Sigmoid colon (tissue), 7 donors: Measurements from ENCODE around the gene TENM4. TPM values are rescaled to one million over a fixed set of nuclear protein-coding genes. Genes with fewer than 3 reads are reported as not detected.
"Not testable (repeated sequence)": the region's sequence is repeated elsewhere in the genome, so short reads cannot be mapped to it uniquely, and the experiment has no call there.

Experiments
- DNase-seq: peaks from one replicate; pipeline ENCODE4 v3.0.0-alpha.2; 2019
- H3K27ac ChIP-seq, 4 donors: fragments of 200-600 bp; sonication (generic); one replicate each; pipeline ENCODE4 v1.5.1; 2016 to 2019; ENCODE audit warnings: mild to moderate bottlenecking in 1 of 4
- H3K27me3 ChIP-seq, 3 donors: fragments of 200-600 bp; sonication (generic); one replicate each; pipeline ENCODE4 v1.5.1; 2019; ENCODE audit warnings: mild to moderate bottlenecking in 1 of 3
- H3K36me3 ChIP-seq, 4 donors: fragments of 200-600 bp; sonication (generic); one replicate each; pipeline ENCODE4 v1.5.1; 2016 to 2019
- H3K4me1 ChIP-seq, 4 donors: fragments of 200-600 bp; sonication (generic); one replicate each; pipeline ENCODE4 v1.5.1; 2017 to 2019
- H3K4me3 ChIP-seq, 4 donors: fragments of 200-600 bp; sonication (generic); one replicate each; pipeline ENCODE4 v1.5.1; 2017 to 2019; ENCODE audit warnings: mild to moderate bottlenecking in 2 of 4, moderate library complexity in 1 of 4
- H3K9me3 ChIP-seq, 4 donors: fragments of 200-600 bp in 3 of 4; sonication (generic) in 3 of 4; one replicate each; pipeline versions ENCODE4 v1.5.1 to v1.6.1; 2013 to 2019
- EP300 ChIP-seq, 4 donors: sonication (generic); formaldehyde crosslinking; IDR thresholded peaks; one replicate each; pipeline ENCODE4 v1.6.1; 2017; ENCODE audit warnings: antibody characterized with exemption in 4 of 4
- POLR2A ChIP-seq, 2 donors: fragments of 450-650 bp; IDR thresholded peaks; one replicate each; pipeline ENCODE4 v1.6.1; 2016; ENCODE audit warnings: antibody characterized with exemption in 2 of 2, mild to moderate bottlenecking in 2 of 2, moderate library complexity in 2 of 2
- POLR2AphosphoS5 ChIP-seq, 4 donors: sonication (generic); formaldehyde crosslinking; IDR thresholded peaks; one replicate each; pipeline ENCODE4 v1.6.1; 2017; ENCODE audit warnings: antibody characterized with exemption in 4 of 4
- WGBS, 2 donors: extraction: QIAGEN DNeasy Blood & Tissue Kit; methylation state at CpG; one replicate each; pipeline ENCODE4 v1.1.7; 2013; 5-methylcytosine and 5-hydroxymethylcytosine counted together
- intact Hi-C: fragments of 100-400 bp; cut with DNase I; formaldehyde crosslinking; loops from one replicate; pipeline ENCODE4 v1.15.1; 2023
- polyA plus RNA-seq, 3 donors: library from polyadenylated mRNA; stranded (reverse); fragments of 200-250 nt; gene quantifications; one replicate each; pipeline ENCODE4 v1.2.3, GENCODE V29; 2013
- total RNA-seq, 4 donors: library from RNA; depleted of rRNA; stranded (reverse); fragments of >200 nt; gene quantifications; one replicate each; pipeline ENCODE4 v1.1.0, GENCODE V29; 2016
- TF ChIP-seq, protein P1 (sequence below), 4 experiments: fragments of 450-650 bp in 3 of 4; fragments of 200-600 bp in 1 of 4; IDR thresholded peaks; one replicate each; pipeline ENCODE4 v1.5.1; 2016 to 2019; ENCODE audit warnings: antibody characterized with exemption in 4 of 4, mild to moderate bottlenecking in 3 of 4, moderate library complexity in 2 of 4
- donor health status: healthy with polysubstance abuse.
- donor health status: Bipolar disorder and iron deficiency.
- donor health status: healthy.

The TENM4 gene
- total and polyA plus RNA-seq, 7 donors = 0.23 to 14.6 (median 1.9) TPM; not detected in 1

- intact Hi-C loops = no loop called here
- Histone ChIP-seq H3K4me3 (no peak overlapping the region), H3K4me1 (no peaks in the 10 kb centered on the region), H3K27ac (no peak overlapping the region), H3K27me3 (no peaks in the 10 kb centered on the region), H3K9me3 (no peaks in the 10 kb centered on the region), H3K36me3 (no peaks in the 10 kb centered on the region)
- TF ChIP-seq POLR2A (IDR thresholded peaks at IDR 0.05) (no peak), EP300 (IDR thresholded peaks at IDR 0.05) (no peak), POLR2AphosphoS5 (IDR thresholded peaks at IDR 0.05) (no peak)
- TF ChIP-seq, protein P1, sequence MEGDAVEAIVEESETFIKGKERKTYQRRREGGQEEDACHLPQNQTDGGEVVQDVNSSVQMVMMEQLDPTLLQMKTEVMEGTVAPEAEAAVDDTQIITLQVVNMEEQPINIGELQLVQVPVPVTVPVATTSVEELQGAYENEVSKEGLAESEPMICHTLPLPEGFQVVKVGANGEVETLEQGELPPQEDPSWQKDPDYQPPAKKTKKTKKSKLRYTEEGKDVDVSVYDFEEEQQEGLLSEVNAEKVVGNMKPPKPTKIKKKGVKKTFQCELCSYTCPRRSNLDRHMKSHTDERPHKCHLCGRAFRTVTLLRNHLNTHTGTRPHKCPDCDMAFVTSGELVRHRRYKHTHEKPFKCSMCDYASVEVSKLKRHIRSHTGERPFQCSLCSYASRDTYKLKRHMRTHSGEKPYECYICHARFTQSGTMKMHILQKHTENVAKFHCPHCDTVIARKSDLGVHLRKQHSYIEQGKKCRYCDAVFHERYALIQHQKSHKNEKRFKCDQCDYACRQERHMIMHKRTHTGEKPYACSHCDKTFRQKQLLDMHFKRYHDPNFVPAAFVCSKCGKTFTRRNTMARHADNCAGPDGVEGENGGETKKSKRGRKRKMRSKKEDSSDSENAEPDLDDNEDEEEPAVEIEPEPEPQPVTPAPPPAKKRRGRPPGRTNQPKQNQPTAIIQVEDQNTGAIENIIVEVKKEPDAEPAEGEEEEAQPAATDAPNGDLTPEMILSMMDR (IDR thresholded peaks at IDR 0.05) = no peak
- DNase-seq = no peak
- WGBS, 2 donors = 60 to 61% methylated on average over 5 of the region's 5 CpGs
Observed at GRCh38 chr11:79227308-79227707, 213.5 kb downstream of the TENM4 start.

DNA sequence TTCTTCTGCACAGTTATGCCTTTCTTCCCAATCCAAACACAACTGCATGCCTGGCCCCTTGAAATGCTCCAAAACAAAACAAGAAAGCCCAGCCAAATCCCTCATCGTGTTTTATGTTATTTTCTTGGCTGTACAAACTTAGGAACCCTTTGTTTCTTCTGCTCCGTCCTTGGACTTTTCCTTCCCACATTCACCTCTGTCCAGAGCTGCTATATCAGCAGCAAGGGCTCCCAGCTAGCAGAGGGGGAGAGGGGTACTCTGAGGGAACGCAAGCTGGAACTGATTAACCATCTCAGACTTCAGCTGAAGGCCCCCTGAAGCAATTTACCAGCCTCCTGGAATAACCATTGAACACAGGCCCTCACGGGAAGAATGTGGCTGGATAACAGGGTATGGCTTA lies 214.7 kb downstream of the TENM4 start:
- H3K9me3 ChIP-seq = no peaks in the 10 kb centered on the region
- TF ChIP-seq, protein P1 (IDR thresholded peaks at IDR 0.05) = no peak
- TF ChIP-seq POLR2AphosphoS5 (IDR thresholded peaks at IDR 0.05) (no peak), EP300 (IDR thresholded peaks at IDR 0.05) (no peak), POLR2A (IDR thresholded peaks at IDR 0.05) (no peak)
- H3K27me3 ChIP-seq = no peaks in the 10 kb centered on the region
- H3K27ac ChIP-seq = no peak overlapping the region
- intact Hi-C loops = no loop called here
- H3K36me3 ChIP-seq = no peaks in the 10 kb centered on the region
- 45 to 53% methylated on average over 4 of the region's 4 CpGs for WGBS, 2 donors
- no peaks in the 10 kb centered on the region for H3K4me1 ChIP-seq
- no peak for DNase-seq
- no peak overlapping the region for H3K4me3 ChIP-seq

DNA sequence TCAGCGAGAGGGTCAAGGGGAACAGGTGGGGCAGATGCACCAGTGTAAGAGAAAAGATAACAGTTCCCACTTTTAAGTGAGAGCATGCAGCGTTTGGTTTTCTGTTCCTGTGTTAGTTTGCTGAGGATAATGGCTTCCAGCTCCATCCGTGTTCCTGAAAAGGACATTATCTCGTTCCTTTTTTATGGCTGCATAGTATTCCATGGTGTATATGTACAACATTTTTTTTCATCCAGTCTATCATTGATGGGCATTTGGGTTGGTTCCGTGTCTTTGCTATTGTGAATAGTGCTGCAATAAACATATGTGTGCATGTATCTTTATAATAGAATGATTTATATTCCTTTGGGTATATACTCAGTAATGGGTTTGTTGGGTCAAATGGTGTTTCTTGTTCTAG lies 218.7 kb downstream of the TENM4 start:
- intact Hi-C loops, H3K27ac ChIP-seq, H3K36me3 ChIP-seq, H3K9me3 ChIP-seq, DNase-seq, H3K27me3 ChIP-seq, H3K4me3 ChIP-seq, H3K4me1 ChIP-seq: not testable (repeated sequence)
- WGBS, 2 donors = 88 to 91% methylated on average over 5 of the region's 5 CpGs

DNA sequence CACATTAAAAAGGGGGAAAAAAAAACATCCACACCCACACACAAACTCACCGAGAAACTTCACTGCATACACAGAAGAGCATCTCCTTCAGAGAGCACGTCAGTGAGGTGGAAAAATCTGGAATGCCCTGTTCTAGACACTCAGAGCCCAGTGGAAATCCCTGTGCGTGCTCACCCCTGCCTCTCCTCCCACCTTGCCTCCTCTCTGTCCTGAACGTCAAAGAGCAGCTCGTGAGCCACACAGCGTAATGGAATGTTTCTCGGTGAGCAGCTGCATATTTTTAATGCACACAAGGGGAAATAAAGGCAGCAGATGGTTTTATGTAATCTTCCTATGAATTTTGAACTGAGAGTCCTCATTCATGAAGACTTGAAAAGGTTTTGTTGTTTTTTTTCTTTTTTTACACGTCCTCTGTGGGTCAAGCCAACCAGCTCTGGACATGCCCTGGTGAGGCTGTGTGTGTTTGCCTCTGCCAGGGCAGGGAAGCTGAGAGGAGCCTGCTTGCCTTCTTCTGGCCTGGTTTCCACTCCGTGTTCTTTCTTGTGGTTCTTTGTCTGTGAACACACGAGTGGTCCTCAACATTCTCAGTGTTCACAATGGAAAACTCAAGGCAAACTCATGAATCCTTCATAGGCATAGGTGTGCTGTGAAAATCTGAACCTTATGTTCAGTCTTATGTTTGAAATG lies 219.2 kb downstream of the TENM4 start:
- no peak overlapping the region for H3K27ac ChIP-seq
- no peaks in the 10 kb centered on the region for H3K36me3 ChIP-seq
- no peaks in the 10 kb centered on the region for H3K4me1 ChIP-seq
- no peak for DNase-seq
- WGBS, 2 donors = 67 to 84% methylated on average over 10 of the region's 10 CpGs
- H3K4me3 ChIP-seq = no peak overlapping the region
- intact Hi-C loops = no loop called here
- H3K9me3 ChIP-seq = no peaks in the 10 kb centered on the region
- no peaks in the 10 kb centered on the region for H3K27me3 ChIP-seq
- TF ChIP-seq POLR2A (IDR thresholded peaks at IDR 0.05) (no peak), POLR2AphosphoS5 (IDR thresholded peaks at IDR 0.05) (no peak), EP300 (IDR thresholded peaks at IDR 0.05) (no peak)
- TF ChIP-seq, protein P1 (IDR thresholded peaks at IDR 0.05) = no peak

DNA sequence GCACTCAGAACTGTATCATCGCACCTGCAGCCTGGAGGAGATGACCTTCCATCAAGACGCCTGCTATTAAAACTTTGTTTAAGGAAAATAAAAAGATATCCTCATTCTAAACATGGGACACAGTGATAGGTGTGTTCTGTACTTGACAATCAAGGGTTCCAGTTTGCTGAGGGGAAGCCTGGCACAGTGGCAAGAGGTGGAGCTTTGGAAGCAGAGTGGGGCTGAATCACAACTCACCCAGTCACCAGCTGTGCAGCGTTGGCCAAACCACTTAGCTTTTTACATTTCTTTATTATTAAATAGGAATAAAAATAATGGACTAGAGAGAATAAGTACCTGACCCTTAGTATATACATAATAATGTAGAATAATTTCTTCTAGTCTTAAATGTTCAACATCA lies 220.7 kb downstream of the TENM4 start:
- intact Hi-C loops = no loop called here
- no peaks in the 10 kb centered on the region for H3K27me3 ChIP-seq
- no peak overlapping the region for H3K4me3 ChIP-seq
- no peaks in the 10 kb centered on the region for H3K36me3 ChIP-seq
- no peak for TF ChIP-seq POLR2A (IDR thresholded peaks at IDR 0.05)
- TF ChIP-seq, protein P1 (IDR thresholded peaks at IDR 0.05) = no peak
- TF ChIP-seq EP300 (IDR thresholded peaks at IDR 0.05) = no peak
- TF ChIP-seq POLR2AphosphoS5 (IDR thresholded peaks at IDR 0.05) = no peak
- DNase-seq = no peak
- WGBS, 2 donors = 61 to 85% methylated on average over 3 of the region's 3 CpGs
- H3K4me1 ChIP-seq = no peaks in the 10 kb centered on the region
- no peaks in the 10 kb centered on the region for H3K9me3 ChIP-seq
- H3K27ac ChIP-seq = no peak overlapping the region
